MM.1S (cell line): Measurements from ENCODE around the gene KIAA1217.

Source experiments
- DNase-seq: peaks from one replicate; pipeline ENCODE4 v3.0.0-alpha.2; 2015
- H2AFZ ChIP-seq: fragments of 300-600 bp; sonication (generic); 2 replicates; pipeline ENCODE4 v1.6.0; 2016; ENCODE audit warnings: antibody characterized with exemption, low read length
- H3F3A ChIP-seq: fragments of 300-600 bp; sonication (generic); 2 replicates; pipeline ENCODE4 v1.6.1; 2016; ENCODE audit warnings: mild to moderate bottlenecking, antibody characterized with exemption, low read length, moderate library complexity, mixed read lengths; ENCODE audit not compliant: insufficient read depth
- H3K27ac ChIP-seq: fragments of 300-600 bp; sonication (generic); 2 replicates; pipeline ENCODE4 v1.5.1; 2016; ENCODE audit warnings: mild to moderate bottlenecking, low read length
- H3K27me3 ChIP-seq: fragments of 300-600 bp; sonication (generic); replicated peaks from 2 replicates; pipeline ENCODE4 v1.6.0; 2016; ENCODE audit warnings: low read length; ENCODE audit not compliant: insufficient read depth
- H3K36me3 ChIP-seq: fragments of 300-600 bp; sonication (generic); replicated peaks from 2 replicates; pipeline ENCODE4 v1.6.1; 2016; ENCODE audit warnings: mild to moderate bottlenecking, low read length, mixed read lengths; ENCODE audit not compliant: insufficient read depth
- H3K4me1 ChIP-seq: fragments of 300-600 bp; sonication (generic); 2 replicates; pipeline ENCODE4 v1.6.1; 2016; ENCODE audit warnings: low read length, mixed read lengths
- H3K4me2 ChIP-seq: fragments of 300-600 bp; sonication (generic); 2 replicates; pipeline ENCODE4 v1.6.0; 2016; ENCODE audit warnings: low read depth, low read length
- H3K4me3 ChIP-seq: fragments of 300-600 bp; sonication (generic); 2 replicates; pipeline ENCODE4 v1.5.1; 2016; ENCODE audit warnings: low read length, mixed read lengths
- H3K79me2 ChIP-seq: fragments of 300-600 bp; sonication (generic); 2 replicates; pipeline ENCODE4 v1.6.1; 2016; ENCODE audit warnings: mixed run types, low read length, mixed read lengths
- H3K9ac ChIP-seq: fragments of 300-600 bp; sonication (generic); 2 replicates; pipeline ENCODE4 v1.6.1; 2016; ENCODE audit warnings: low read length, mixed read lengths
- H3K9me2 ChIP-seq: fragments of 300-600 bp; sonication (generic); replicated peaks from 2 replicates; pipeline ENCODE4 v1.6.1; 2016; ENCODE audit warnings: mild to moderate bottlenecking, low read length, mixed read lengths; ENCODE audit not compliant: insufficient read depth
- H3K9me3 ChIP-seq: fragments of 300-600 bp; sonication (generic); replicated peaks from 2 replicates; pipeline ENCODE4 v1.6.1; 2016; ENCODE audit warnings: mild to moderate bottlenecking, low read length, mixed read lengths; ENCODE audit not compliant: insufficient read depth
- H4K20me1 ChIP-seq: fragments of 300-600 bp; sonication (generic); 2 replicates; pipeline ENCODE4 v1.6.1; 2016; ENCODE audit warnings: mild to moderate bottlenecking, low read length, moderate library complexity, mixed read lengths; ENCODE audit not compliant: insufficient read depth
- CTCF ChIP-seq: fragments of 300-600 bp; sonication (generic); IDR thresholded peaks from 2 replicates; pipeline ENCODE4 v1.5.1; 2016; ENCODE audit warnings: antibody characterized with exemption, low read length, mixed read lengths
- EZH2 ChIP-seq: fragments of 300-600 bp; sonication (generic); optimal IDR thresholded peaks from 2 replicates; pipeline ENCODE3; 2017; ENCODE audit warnings: low read depth, mild to moderate bottlenecking, antibody characterized with exemption, low read length, mixed read lengths
- EZH2phosphoT487 ChIP-seq: fragments of 300-600 bp; sonication (generic); IDR thresholded peaks from 2 replicates; pipeline ENCODE4 v1.6.1; 2018; ENCODE audit warnings: antibody characterized with exemption, low read length

Gene KIAA1217

DNA sequence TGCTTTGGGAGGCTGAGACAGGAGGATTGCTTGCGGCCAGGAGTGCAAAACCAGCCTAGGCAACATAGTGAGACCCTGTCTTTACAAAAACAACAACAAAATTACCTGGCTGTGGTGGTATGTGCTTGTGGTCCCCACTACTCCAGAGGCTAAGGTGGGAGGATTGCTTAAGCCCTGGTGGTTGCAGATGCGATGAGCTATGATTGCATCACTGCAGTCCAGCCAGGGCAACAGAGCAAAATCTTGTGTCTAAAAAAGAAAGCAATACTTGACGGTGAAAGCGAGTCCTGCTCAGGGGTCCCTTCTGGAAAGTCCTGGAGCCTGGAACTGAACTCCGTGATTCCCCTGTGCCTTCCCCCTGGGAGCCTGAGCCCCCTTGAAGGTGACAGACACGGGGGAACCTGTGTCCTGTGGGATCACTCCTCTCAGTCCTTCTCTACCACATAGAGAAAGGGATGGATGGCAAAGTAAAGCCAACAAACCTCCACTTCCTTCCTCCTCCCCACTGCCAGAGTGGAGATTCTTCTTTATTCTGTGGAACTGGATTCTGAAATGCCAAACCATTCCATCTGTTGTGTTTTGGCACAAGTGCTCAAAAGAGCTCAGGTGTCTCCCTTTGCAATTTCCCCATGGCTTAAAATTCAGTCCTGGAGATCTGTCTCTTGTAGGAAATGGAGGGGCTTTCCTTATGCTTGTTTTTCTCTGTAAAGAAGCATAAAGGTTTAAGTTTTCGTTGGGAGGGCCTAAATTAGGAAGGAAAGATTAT, 50.6 kb downstream of the KIAA1217 start:
- H3K9me3 ChIP-seq: no peaks in the 10 kb centered on the region
- H3K4me1 ChIP-seq: no peaks in the 10 kb centered on the region
- no peak overlapping the region for H2AFZ ChIP-seq
- no peaks in the 10 kb centered on the region for H3F3A ChIP-seq
- no peaks in the 10 kb centered on the region for H3K27me3 ChIP-seq
- H3K4me3 ChIP-seq: no peak overlapping the region
- no peak overlapping the region for H3K27ac ChIP-seq
- H4K20me1 ChIP-seq: no peaks in the 10 kb centered on the region
- no peak for TF ChIP-seq EZH2phosphoT487
- TF ChIP-seq CTCF: no peak
- TF ChIP-seq EZH2: no peak
- no peak for DNase-seq
- no peak overlapping the region for H3K9ac ChIP-seq
- no peaks in the 10 kb centered on the region for H3K9me2 ChIP-seq
- H3K36me3 ChIP-seq: no peaks in the 10 kb centered on the region
- H3K4me2 ChIP-seq: no peak overlapping the region
- H3K79me2 ChIP-seq: no peaks in the 10 kb centered on the region

GRCh38 chr10:24261627-24262026, 52.7 kb downstream of the KIAA1217 start:
- DNase-seq: no peak
- no peaks in the 10 kb centered on the region for H3K9me3 ChIP-seq
- H3K9ac ChIP-seq: no peak overlapping the region
- H3K27ac ChIP-seq: no peak overlapping the region
- H3K4me1 ChIP-seq: no peaks in the 10 kb centered on the region
- H4K20me1 ChIP-seq: no peaks in the 10 kb centered on the region
- H3K36me3 ChIP-seq: no peaks in the 10 kb centered on the region
- no peak overlapping the region for H3K4me2 ChIP-seq
- H3K9me2 ChIP-seq: no peaks in the 10 kb centered on the region
- H3K4me3 ChIP-seq: no peak overlapping the region
- no peak overlapping the region for H2AFZ ChIP-seq
- TF ChIP-seq EZH2phosphoT487 (no peak), EZH2 (no peak), CTCF (no peak)
- H3K79me2 ChIP-seq: no peaks in the 10 kb centered on the region
- H3F3A ChIP-seq: no peaks in the 10 kb centered on the region
- H3K27me3 ChIP-seq: no peaks in the 10 kb centered on the region

DNA sequence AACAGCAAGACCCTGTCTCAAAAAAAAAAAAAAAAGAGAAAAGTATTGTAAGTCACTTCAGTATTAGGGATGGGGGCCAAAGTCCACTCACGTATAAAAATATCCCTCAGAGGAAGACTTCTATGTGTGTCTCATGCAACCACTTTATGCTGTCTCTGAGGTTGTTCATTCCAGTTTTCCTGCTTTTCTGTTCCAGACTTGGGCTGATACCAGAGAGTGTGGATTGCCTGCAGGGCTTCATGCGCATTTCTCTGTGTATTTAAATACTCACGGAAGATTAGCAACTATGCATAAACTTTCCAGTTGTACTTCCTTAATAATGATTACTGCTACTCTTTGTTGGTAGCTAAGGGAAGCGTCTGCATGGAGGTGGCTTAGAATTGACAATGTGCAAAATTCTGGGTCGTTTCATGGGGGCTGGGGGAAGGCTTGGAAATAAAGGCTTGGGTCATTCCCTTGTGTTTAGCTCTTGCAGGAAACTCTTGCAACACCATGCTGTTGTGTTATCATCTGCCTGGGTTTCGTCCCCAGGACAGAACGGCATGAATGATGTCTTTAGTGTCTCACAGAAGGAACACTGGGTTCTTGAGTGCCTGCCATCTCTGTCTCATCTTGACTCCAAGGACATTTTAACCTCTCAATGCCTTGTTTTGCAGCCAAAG, 54.1 kb downstream of the KIAA1217 start:
- H4K20me1 ChIP-seq: no peaks in the 10 kb centered on the region
- no peaks in the 10 kb centered on the region for H3K27me3 ChIP-seq
- no peaks in the 10 kb centered on the region for H3K9me3 ChIP-seq
- H2AFZ ChIP-seq: no peak overlapping the region
- H3K79me2 ChIP-seq: no peaks in the 10 kb centered on the region
- no peak overlapping the region for H3K27ac ChIP-seq
- no peaks in the 10 kb centered on the region for H3K9me2 ChIP-seq
- no peak overlapping the region for H3K9ac ChIP-seq
- H3K36me3 ChIP-seq: no peaks in the 10 kb centered on the region
- DNase-seq: no peak
- H3K4me3 ChIP-seq: no peak overlapping the region
- H3K4me1 ChIP-seq: no peaks in the 10 kb centered on the region
- no peaks in the 10 kb centered on the region for H3F3A ChIP-seq
- TF ChIP-seq EZH2: no peak
- TF ChIP-seq EZH2phosphoT487: no peak
- TF ChIP-seq CTCF: no peak
- H3K4me2 ChIP-seq: no peak overlapping the region
